Esophagus squamous epithelium (tissue), 4 donors: ENCODE results near the gene TRIM41.

ENCODE experiments used
- POLR2A ChIP-seq, 4 donors: fragments of 450-650 bp; IDR thresholded peaks; one replicate each; pipeline ENCODE4 v1.6.1; 2017; ENCODE audit warnings: antibody characterized with exemption in 4 of 4, mild to moderate bottlenecking in 4 of 4, moderate library complexity in 3 of 4
- TF ChIP-seq, protein P1 (sequence below), 6 experiments: fragments of 450-650 bp in 4 of 6; fragments of 200-600 bp in 2 of 6; sonication (generic) in 2 of 6; IDR thresholded peaks; one replicate each; pipeline ENCODE4 v1.5.1; 2016 to 2019; ENCODE audit warnings: antibody characterized with exemption in 6 of 6, mild to moderate bottlenecking in 4 of 6, moderate library complexity in 4 of 6

DNA sequence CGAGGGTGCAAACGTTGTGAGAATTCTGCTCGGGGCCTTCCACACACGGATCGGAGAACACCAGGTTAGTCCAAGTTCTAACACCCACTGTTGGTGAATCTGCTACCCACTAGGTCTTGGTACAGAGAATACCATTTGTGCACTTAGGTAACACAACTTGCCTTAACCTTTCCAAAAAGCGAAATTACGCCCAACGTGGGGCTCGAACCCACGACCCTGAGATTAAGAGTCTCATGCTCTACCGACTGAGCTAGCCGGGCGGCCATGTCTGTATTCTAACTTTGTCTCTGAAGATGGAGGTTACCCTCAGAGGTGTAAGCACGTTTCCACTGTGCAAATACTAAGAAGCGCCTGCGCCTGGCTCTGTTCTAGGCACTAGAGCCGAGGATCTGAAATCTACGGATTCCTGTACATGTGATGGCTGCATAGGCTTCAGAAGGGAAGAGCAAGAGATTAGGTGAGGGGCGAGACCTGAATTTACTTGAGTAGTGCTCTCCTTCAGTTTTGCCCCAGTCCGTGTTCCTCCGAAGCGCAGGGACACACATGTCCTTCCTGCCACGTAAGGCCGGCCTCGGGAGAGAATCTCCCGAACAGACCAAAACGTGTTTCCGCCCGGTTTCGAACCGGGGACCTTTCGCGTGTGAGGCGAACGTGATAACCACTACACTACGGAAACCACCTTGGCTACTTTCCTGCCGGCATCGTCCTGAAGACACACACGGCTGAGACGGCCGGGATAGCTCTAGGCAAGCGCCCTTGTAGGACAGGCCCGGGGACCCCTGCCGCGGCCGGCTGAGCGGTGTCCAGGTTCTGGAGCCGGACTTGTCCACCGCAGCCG is 1.1 kb upstream of the TRIM41 start:
- TF ChIP-seq, protein P1, sequence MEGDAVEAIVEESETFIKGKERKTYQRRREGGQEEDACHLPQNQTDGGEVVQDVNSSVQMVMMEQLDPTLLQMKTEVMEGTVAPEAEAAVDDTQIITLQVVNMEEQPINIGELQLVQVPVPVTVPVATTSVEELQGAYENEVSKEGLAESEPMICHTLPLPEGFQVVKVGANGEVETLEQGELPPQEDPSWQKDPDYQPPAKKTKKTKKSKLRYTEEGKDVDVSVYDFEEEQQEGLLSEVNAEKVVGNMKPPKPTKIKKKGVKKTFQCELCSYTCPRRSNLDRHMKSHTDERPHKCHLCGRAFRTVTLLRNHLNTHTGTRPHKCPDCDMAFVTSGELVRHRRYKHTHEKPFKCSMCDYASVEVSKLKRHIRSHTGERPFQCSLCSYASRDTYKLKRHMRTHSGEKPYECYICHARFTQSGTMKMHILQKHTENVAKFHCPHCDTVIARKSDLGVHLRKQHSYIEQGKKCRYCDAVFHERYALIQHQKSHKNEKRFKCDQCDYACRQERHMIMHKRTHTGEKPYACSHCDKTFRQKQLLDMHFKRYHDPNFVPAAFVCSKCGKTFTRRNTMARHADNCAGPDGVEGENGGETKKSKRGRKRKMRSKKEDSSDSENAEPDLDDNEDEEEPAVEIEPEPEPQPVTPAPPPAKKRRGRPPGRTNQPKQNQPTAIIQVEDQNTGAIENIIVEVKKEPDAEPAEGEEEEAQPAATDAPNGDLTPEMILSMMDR (IDR thresholded peaks at IDR 0.05): peak in 1 of 6 experiments; percentile 11
- TF ChIP-seq POLR2A (IDR thresholded peaks at IDR 0.05): no peak
